Neuronal stem cell (in vitro differentiated cells): ENCODE data around the gene ZNF606.

Experiments
- DNase-seq: peaks from one replicate; pipeline ENCODE4 v3.0.0-alpha.2; 2013; ENCODE audit warnings: low spot score
- H2AFZ ChIP-seq: one replicate; pipeline ENCODE4 v1.6.1; 2013; ENCODE audit warnings: mild to moderate bottlenecking, low read length, inconsistent platforms
- H2AK5ac ChIP-seq: 2 replicates; pipeline ENCODE4 v1.6.1; 2013; ENCODE audit warnings: low read depth, mild to moderate bottlenecking, inconsistent platforms, low read length, moderate library complexity, mixed read lengths
- H2BK120ac ChIP-seq: 2 replicates; pipeline ENCODE4 v1.6.1; 2013; ENCODE audit warnings: low read depth, mild to moderate bottlenecking, inconsistent platforms, low read length, moderate library complexity, mixed read lengths
- H2BK12ac ChIP-seq: one replicate; pipeline ENCODE4 v1.6.1; 2013; ENCODE audit warnings: low read length, inconsistent platforms
- H2BK15ac ChIP-seq: 2 replicates; pipeline ENCODE4 v1.6.1; 2013; ENCODE audit warnings: mild to moderate bottlenecking, low read length, inconsistent platforms, mixed read lengths
- H2BK5ac ChIP-seq: one replicate; pipeline ENCODE4 v1.6.1; 2013; ENCODE audit warnings: inconsistent platforms, mild to moderate bottlenecking, low read length, moderate library complexity
- H3K14ac ChIP-seq: one replicate; pipeline ENCODE4 v1.6.1; 2013; ENCODE audit warnings: low read length, inconsistent platforms
- H3K18ac ChIP-seq: 2 replicates; pipeline ENCODE4 v1.6.1; 2013; ENCODE audit warnings: low read length, inconsistent platforms
- H3K23ac ChIP-seq: 2 replicates; pipeline ENCODE4 v1.6.1; 2013; ENCODE audit warnings: low read depth, mild to moderate bottlenecking, mixed read lengths, low read length, inconsistent platforms; ENCODE audit not compliant: poor library complexity
- H3K27ac ChIP-seq: replicated peaks from 3 replicates; pipeline ENCODE4 v1.5.1; 2013; ENCODE audit warnings: low read length, inconsistent platforms
- H3K27me3 ChIP-seq, 3 experiments: 2 replicates each; pipeline ENCODE4 v1.6.1; 2013; ENCODE audit warnings: low read length in 3 of 3, mild to moderate bottlenecking in 2 of 3, inconsistent platforms in 1 of 3, low read depth in 1 of 3, mixed read lengths in 1 of 3, moderate library complexity in 1 of 3; ENCODE audit not compliant: control insufficient read depth in 3 of 3, insufficient read depth in 3 of 3
- H3K36me3 ChIP-seq, 2 donors: replicated peaks in 1 of 2; 2 replicates each; pipeline ENCODE4 v1.6.1; 2013; ENCODE audit warnings: low read length in 2 of 2; ENCODE audit not compliant: control insufficient read depth in 2 of 2, insufficient read depth in 2 of 2
- H3K4ac ChIP-seq: 2 replicates; pipeline ENCODE4 v1.6.1; 2013; ENCODE audit warnings: inconsistent platforms, mild to moderate bottlenecking, low read length, moderate library complexity
- H3K4me1 ChIP-seq, 2 donors: 1 replicate in 1 of 2; 2 replicates in 1 of 2; pipeline ENCODE4 v1.6.1; 2013; ENCODE audit warnings: low read length in 2 of 2, low read depth in 1 of 2; ENCODE audit not compliant: control insufficient read depth in 2 of 2, insufficient read depth in 1 of 2
- H3K4me2 ChIP-seq: one replicate; pipeline ENCODE4 v1.6.1; 2013; ENCODE audit warnings: mild to moderate bottlenecking, low read length, inconsistent platforms; ENCODE audit not compliant: insufficient read depth, poor library complexity, severe bottlenecking
- H3K4me3 ChIP-seq, 2 donors: 2 replicates each; pipeline ENCODE4 v1.5.1; 2013; ENCODE audit warnings: low read length in 2 of 2, mild to moderate bottlenecking in 2 of 2, inconsistent platforms in 1 of 2, moderate library complexity in 1 of 2
- H3K79me1 ChIP-seq: one replicate; pipeline ENCODE4 v1.6.1; 2013; ENCODE audit warnings: low read depth, mild to moderate bottlenecking, inconsistent platforms, low read length, moderate library complexity
- H3K9ac ChIP-seq: one replicate; pipeline ENCODE4 v1.6.1; 2013; ENCODE audit warnings: mild to moderate bottlenecking, low read depth, low read length, inconsistent platforms; ENCODE audit not compliant: poor library complexity
- H3K9me3 ChIP-seq, 2 donors: replicated peaks in 1 of 2; 2 replicates each; pipeline versions ENCODE3 to v1.6.1; 2013; ENCODE audit warnings: low read length in 2 of 2, mild to moderate bottlenecking in 2 of 2, inconsistent platforms in 1 of 2, low read depth in 1 of 2, mixed read lengths in 1 of 2, moderate library complexity in 1 of 2; ENCODE audit not compliant: control insufficient read depth in 2 of 2, insufficient read depth in 1 of 2
- H4K8ac ChIP-seq: one replicate; pipeline ENCODE4 v1.6.1; 2013; ENCODE audit warnings: low read depth, mild to moderate bottlenecking, inconsistent platforms, low read length, moderate library complexity
- H4K91ac ChIP-seq: one replicate; pipeline ENCODE4 v1.6.1; 2013; ENCODE audit warnings: low read length, low read depth, mild to moderate bottlenecking, inconsistent platforms; ENCODE audit not compliant: poor library complexity
- WGBS, 2 donors: extraction: QIAGEN DNeasy Blood & Tissue Kit; methylation state at CpG; one replicate each; pipeline ENCODE4 v1.1.7; 2013; ENCODE audit warnings: missing lambda C conversion rate in 2 of 2, mixed read lengths in 1 of 2; ENCODE audit not compliant: insufficient read length in 2 of 2, insufficient replicate concordance in 1 of 2; ENCODE audit errors: extremely low coverage in 2 of 2; 5-methylcytosine and 5-hydroxymethylcytosine counted together

Gene ZNF606

GRCh38 chr19:58045411-58046050 lies 42.9 kb upstream of the ZNF606 start:
- Histone ChIP-seq H3K4me1 (peaks cover 0 to 2% of the 10 kb centered on the region in 2 donors), H3K18ac (no peak overlapping the region), H3K4me3 (no peak overlapping the region), H4K91ac (no peak overlapping the region), H4K8ac (no peak overlapping the region), H3K4me2 (no peak overlapping the region), H3K79me1 (peaks cover 5% of the 10 kb centered on the region), H3K14ac (peak overlapping the region; percentile 56), H3K27ac (no peak overlapping the region), H2BK5ac (no peak overlapping the region), H2AK5ac (no peak overlapping the region), H3K23ac (peak overlapping the region; percentile 93), H3K9me3 (peaks cover 43 to 49% of the 10 kb centered on the region in 2 donors), H3K9ac (no peak overlapping the region), H2BK120ac (no peak overlapping the region), H2BK12ac (no peak overlapping the region), H2AFZ (no peak overlapping the region), H3K36me3 (no peaks in the 10 kb centered on the region), H2BK15ac (no peak overlapping the region), H3K4ac (no peak overlapping the region), H3K27me3 (peaks cover 0 to 2% (median 0%) of the 10 kb centered on the region in 3 experiments)
- WGBS, 2 donors, result no CpG with 5 or more reads among the region's 24 CpGs
- DNase-seq, result no peak

DNA sequence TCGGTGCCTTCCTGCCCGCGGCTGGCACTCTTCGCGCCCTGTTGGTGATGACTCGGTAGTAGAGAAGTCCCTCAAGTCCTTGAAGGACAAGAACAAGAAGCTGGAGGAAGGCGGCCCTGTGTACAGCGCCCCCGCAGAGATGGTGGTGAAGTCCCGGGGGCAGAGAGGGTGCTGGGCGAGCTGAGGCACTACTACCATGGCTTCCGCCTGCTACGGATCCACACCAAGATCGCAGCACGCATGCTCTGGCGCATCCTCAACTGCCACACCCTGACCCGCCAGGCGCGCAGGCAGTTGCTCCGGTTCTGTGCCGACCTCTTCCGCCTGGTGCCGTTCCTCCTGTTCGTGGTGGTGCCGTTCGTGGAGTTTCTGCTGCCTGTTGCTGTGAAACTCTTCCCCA lies 42.3 kb upstream of the ZNF606 start:
- Histone ChIP-seq H3K9me3 (peaks cover 43 to 56% of the 10 kb centered on the region in 2 donors), H3K4me2 (no peak overlapping the region), H3K23ac (peak overlapping the region; percentile 73), H3K14ac (peak overlapping the region; percentile 56), H3K4me3 (peak overlapping the region in 1 of 2 donors; percentile 19), H3K9ac (no peak overlapping the region), H2BK120ac (peak overlapping the region; percentile 61), H3K79me1 (peaks cover 5% of the 10 kb centered on the region), H3K36me3 (no peaks in the 10 kb centered on the region), H4K8ac (no peak overlapping the region), H3K4ac (no peak overlapping the region), H2BK15ac (no peak overlapping the region), H3K4me1 (peaks cover 0 to 2% of the 10 kb centered on the region in 2 donors), H3K27ac (no peak overlapping the region), H2AK5ac (no peak overlapping the region), H2BK12ac (peak overlapping the region; percentile 41), H3K27me3 (peaks cover 0 to 2% (median 0%) of the 10 kb centered on the region in 3 experiments), H3K18ac (no peak overlapping the region), H2BK5ac (no peak overlapping the region), H2AFZ (no peak overlapping the region), H4K91ac (no peak overlapping the region)
- WGBS, 2 donors, result no CpG with 5 or more reads among the region's 26 CpGs
- DNase-seq, result no peak

- no peak overlapping the region for H3K23ac ChIP-seq
- no peak overlapping the region for H3K4ac ChIP-seq
- peaks cover 38 to 55% of the 10 kb centered on the region in 2 donors for H3K9me3 ChIP-seq
- H2BK15ac ChIP-seq, result no peak overlapping the region
- no peak overlapping the region for H2AFZ ChIP-seq
- H3K4me2 ChIP-seq, result no peak overlapping the region
- peaks cover 0 to 2% (median 0%) of the 10 kb centered on the region in 3 experiments for H3K27me3 ChIP-seq
- no peaks in the 10 kb centered on the region for H3K36me3 ChIP-seq
- H2BK120ac ChIP-seq, result peak overlapping the region; percentile 61
- H3K18ac ChIP-seq, result no peak overlapping the region
- no peak overlapping the region for H3K9ac ChIP-seq
- H2BK12ac ChIP-seq, result no peak overlapping the region
- H2AK5ac ChIP-seq, result no peak overlapping the region
- no peak overlapping the region for H3K4me3 ChIP-seq
- DNase-seq, result no peak
- peaks cover 0 to 2% of the 10 kb centered on the region in 2 donors for H3K4me1 ChIP-seq
- H4K8ac ChIP-seq, result no peak overlapping the region
- H3K27ac ChIP-seq, result no peak overlapping the region
- no CpG with 5 or more reads among the region's 42 CpGs for WGBS, 2 donors
- no peak overlapping the region for H4K91ac ChIP-seq
- H3K14ac ChIP-seq, result no peak overlapping the region
- no peak overlapping the region for H2BK5ac ChIP-seq
- H3K79me1 ChIP-seq, result peaks cover 5% of the 10 kb centered on the region
Measured at GRCh38 chr19:58044391-58044790, 41.8 kb upstream of the ZNF606 start.

DNA sequence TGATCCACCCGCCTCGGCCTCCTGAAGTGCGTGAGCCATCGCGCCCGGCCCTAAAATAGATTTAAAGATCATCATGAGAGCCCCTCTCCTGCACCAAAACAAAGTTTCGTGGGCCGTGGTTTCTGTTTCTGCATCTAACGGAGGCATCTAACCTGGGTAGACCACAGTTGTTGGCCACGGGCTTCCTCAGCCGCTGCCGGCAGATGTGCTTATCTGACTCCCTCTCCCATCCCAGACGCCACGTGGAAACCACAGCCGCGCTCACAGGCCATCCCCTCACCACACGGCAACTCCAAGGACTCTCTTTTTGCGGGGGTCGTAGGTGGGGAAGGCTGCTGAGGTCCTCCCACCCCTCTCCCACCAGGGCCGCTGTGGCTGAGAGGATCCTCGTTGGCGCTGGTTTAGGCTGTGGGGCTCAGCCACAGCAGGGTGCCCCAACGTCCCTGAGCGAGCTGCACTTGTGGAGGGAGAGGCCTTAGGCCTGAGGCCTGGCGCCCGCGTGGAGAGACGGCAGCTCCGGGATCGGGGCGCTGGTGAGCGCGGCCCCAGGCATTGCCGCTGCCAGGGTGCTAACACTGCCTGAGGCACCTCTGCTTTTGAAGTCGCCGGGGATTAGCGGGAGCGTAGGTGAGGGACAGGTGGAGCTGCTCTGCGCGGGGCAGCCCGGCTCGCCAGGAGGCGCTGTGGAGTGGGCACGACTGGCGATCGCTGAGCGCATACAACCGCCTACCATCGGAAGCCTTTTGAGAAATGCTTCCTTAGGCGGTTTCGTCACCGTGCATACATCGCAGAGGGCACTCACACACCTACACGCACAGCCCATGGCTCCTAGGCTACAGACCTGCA lies 40.1 kb upstream of the ZNF606 start:
- H3K18ac ChIP-seq, result peak overlapping the region; percentile 77
- no peak for DNase-seq
- no peak overlapping the region for H3K27ac ChIP-seq
- no peak overlapping the region for H3K4me2 ChIP-seq
- peak overlapping the region; percentile 34 for H2BK120ac ChIP-seq
- whole genome bisulfite sequencing, 2 donors, result no CpG with 5 or more reads among the region's 54 CpGs
- peak overlapping the region; percentile 5 for H3K9ac ChIP-seq
- no peak overlapping the region for H2AK5ac ChIP-seq
- no peaks in the 10 kb centered on the region for H3K36me3 ChIP-seq
- H3K79me1 ChIP-seq, result peaks cover 3% of the 10 kb centered on the region
- no peak overlapping the region for H4K8ac ChIP-seq
- no peak overlapping the region for H3K14ac ChIP-seq
- peaks cover 0 to 2% (median 0%) of the 10 kb centered on the region in 3 experiments for H3K27me3 ChIP-seq
- H3K9me3 ChIP-seq, result peaks cover 32 to 46% of the 10 kb centered on the region in 2 donors
- no peak overlapping the region for H3K4ac ChIP-seq
- no peak overlapping the region for H2BK5ac ChIP-seq
- H2AFZ ChIP-seq, result no peak overlapping the region
- H2BK15ac ChIP-seq, result no peak overlapping the region
- H3K4me1 ChIP-seq, result peaks cover 0 to 10% of the 10 kb centered on the region in 2 donors
- no peak overlapping the region for H3K23ac ChIP-seq
- no peak overlapping the region for H2BK12ac ChIP-seq
- H3K4me3 ChIP-seq, result peak overlapping the region in 1 of 2 donors; percentile 64
- no peak overlapping the region for H4K91ac ChIP-seq
